HG02938 (cell line): ENCODE results near the gene ZSCAN16.
A peak's percentile ranks its signal among the peaks of the same experiment; 100 is the strongest.
"Not testable (repeated sequence)": the region's sequence is repeated elsewhere in the genome, so short reads cannot be mapped to it uniquely, and the experiment has no call there.

ENCODE experiments used
- ATAC-seq: cut with Tn5 transposase; IDR thresholded peaks from one replicate; pipeline ENCODE4 v1.9.1; 2021; ENCODE audit warnings: mild to moderate bottlenecking, moderate library complexity; ENCODE audit not compliant: unreplicated experiment

ZSCAN16 gene

GRCh38 chr6:28124350-28124970 is at the start of gene ZSCAN16:
Gene ZSCAN16, plus strand, starts transcription at chr6:28124609. Its CDS starts 835 bp downstream, at chr6:28125444.
- ATAC-seq, result peak; percentile 92

- ATAC-seq, result no peak
Observed at GRCh38 chr6:28078050-28078449, 46.4 kb upstream of the ZSCAN16 start.

- ATAC-seq, result no peak
Observed at GRCh38 chr6:28078836-28079235, 45.6 kb upstream of the ZSCAN16 start.

- ATAC-seq, result peak; percentile 15
Observed at GRCh38 chr6:28080381-28080630, 44.1 kb upstream of the ZSCAN16 start, which contains the start of gene ZNF165. Gene ZNF165, plus strand, starts transcription at chr6:28080568. Its CDS starts 4,913 bp downstream, at chr6:28085481.

GRCh38 chr6:28080631-28081485 is 43.6 kb upstream of the ZSCAN16 start:
- peak; percentile 69 for ATAC-seq

GRCh38 chr6:28081486-28081751 is 43.0 kb upstream of the ZSCAN16 start:
- peak; percentile 46 for ATAC-seq

GRCh38 chr6:28082939-28083338 is 41.5 kb upstream of the ZSCAN16 start:
- no peak for ATAC-seq

GRCh38 chr6:28089054-28089453 is 35.4 kb upstream of the ZSCAN16 start:
- no peak for ATAC-seq

- no peak for ATAC-seq
Observed at GRCh38 chr6:28090917-28091586, 33.4 kb upstream of the ZSCAN16 start.

- ATAC-seq, result not testable (repeated sequence)
Observed at GRCh38 chr6:28102222-28102621, 22.2 kb upstream of the ZSCAN16 start.

GRCh38 chr6:28102699-28103098 is 21.7 kb upstream of the ZSCAN16 start:
- ATAC-seq, result not testable (repeated sequence)

- peak; percentile 96 for ATAC-seq
Observed at GRCh38 chr6:28104392-28105244, 19.8 kb upstream of the ZSCAN16 start.

GRCh38 chr6:28105245-28105639 is 19.2 kb upstream of the ZSCAN16 start:
- ATAC-seq, result no peak

GRCh38 chr6:28107506-28107905 is 16.9 kb upstream of the ZSCAN16 start:
- ATAC-seq, result no peak

GRCh38 chr6:28111964-28112363 is 12.4 kb upstream of the ZSCAN16 start:
- no peak for ATAC-seq

GRCh38 chr6:28115799-28116198 is 8.6 kb upstream of the ZSCAN16 start:
- no peak for ATAC-seq

- no peak for ATAC-seq
Observed at GRCh38 chr6:28117386-28118050, 6.9 kb upstream of the ZSCAN16 start.

- no peak for ATAC-seq
Observed at GRCh38 chr6:28118217-28118616, 6.2 kb upstream of the ZSCAN16 start.

- ATAC-seq, result no peak
Observed at GRCh38 chr6:28121876-28122275, 2.5 kb upstream of the ZSCAN16 start.

- ATAC-seq, result not testable (repeated sequence)
Observed at GRCh38 chr6:28122283-28122682, 2.1 kb upstream of the ZSCAN16 start.

GRCh38 chr6:28124971-28125353 is 553 bp downstream of the ZSCAN16 start:
- no peak for ATAC-seq
